OCI-LY7 (cell line): ENCODE results near the gene SERF2.

Experiments
- EZH2phosphoT487 ChIP-seq: fragments of 200-600 bp; sonication (generic); IDR thresholded peaks from 2 replicates; pipeline ENCODE4 v1.6.1; 2018; ENCODE audit warnings: low read depth, borderline replicate concordance, mild to moderate bottlenecking, mixed run types, antibody characterized with exemption, low read length, moderate library complexity, mixed read lengths
- TF ChIP-seq, protein P1 (sequence below): fragments of 200-600 bp; sonication (generic); conservative IDR thresholded peaks from 2 replicates; pipeline ENCODE4 v1.5.1; 2014; ENCODE audit warnings: mild to moderate bottlenecking, antibody characterized with exemption, low read length, moderate library complexity, mixed read lengths

DNA sequence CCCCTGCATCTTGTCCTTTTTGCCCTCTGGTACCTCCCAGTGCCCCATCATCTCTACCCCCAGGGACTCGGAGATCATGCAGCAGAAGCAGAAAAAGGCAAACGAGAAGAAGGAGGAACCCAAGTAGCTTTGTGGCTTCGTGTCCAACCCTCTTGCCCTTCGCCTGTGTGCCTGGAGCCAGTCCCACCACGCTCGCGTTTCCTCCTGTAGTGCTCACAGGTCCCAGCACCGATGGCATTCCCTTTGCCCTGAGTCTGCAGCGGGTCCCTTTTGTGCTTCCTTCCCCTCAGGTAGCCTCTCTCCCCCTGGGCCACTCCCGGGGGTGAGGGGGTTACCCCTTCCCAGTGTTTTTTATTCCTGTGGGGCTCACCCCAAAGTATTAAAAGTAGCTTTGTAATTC is 1.5 kb downstream of the SERF2 start:
- TF ChIP-seq, protein P1, sequence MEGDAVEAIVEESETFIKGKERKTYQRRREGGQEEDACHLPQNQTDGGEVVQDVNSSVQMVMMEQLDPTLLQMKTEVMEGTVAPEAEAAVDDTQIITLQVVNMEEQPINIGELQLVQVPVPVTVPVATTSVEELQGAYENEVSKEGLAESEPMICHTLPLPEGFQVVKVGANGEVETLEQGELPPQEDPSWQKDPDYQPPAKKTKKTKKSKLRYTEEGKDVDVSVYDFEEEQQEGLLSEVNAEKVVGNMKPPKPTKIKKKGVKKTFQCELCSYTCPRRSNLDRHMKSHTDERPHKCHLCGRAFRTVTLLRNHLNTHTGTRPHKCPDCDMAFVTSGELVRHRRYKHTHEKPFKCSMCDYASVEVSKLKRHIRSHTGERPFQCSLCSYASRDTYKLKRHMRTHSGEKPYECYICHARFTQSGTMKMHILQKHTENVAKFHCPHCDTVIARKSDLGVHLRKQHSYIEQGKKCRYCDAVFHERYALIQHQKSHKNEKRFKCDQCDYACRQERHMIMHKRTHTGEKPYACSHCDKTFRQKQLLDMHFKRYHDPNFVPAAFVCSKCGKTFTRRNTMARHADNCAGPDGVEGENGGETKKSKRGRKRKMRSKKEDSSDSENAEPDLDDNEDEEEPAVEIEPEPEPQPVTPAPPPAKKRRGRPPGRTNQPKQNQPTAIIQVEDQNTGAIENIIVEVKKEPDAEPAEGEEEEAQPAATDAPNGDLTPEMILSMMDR: no peak
- TF ChIP-seq EZH2phosphoT487: no peak
